HG02763 (cell line): ENCODE results near the gene WDR11.
"Not testable (repeated sequence)": the region's sequence is repeated elsewhere in the genome, so short reads cannot be mapped to it uniquely, and the experiment has no call there.

ENCODE experiments used
- ATAC-seq: cut with Tn5 transposase; IDR thresholded peaks from one replicate; pipeline ENCODE4 v1.9.1; 2021; ENCODE audit warnings: mild to moderate bottlenecking, moderate library complexity; ENCODE audit not compliant: unreplicated experiment

The WDR11 gene

DNA sequence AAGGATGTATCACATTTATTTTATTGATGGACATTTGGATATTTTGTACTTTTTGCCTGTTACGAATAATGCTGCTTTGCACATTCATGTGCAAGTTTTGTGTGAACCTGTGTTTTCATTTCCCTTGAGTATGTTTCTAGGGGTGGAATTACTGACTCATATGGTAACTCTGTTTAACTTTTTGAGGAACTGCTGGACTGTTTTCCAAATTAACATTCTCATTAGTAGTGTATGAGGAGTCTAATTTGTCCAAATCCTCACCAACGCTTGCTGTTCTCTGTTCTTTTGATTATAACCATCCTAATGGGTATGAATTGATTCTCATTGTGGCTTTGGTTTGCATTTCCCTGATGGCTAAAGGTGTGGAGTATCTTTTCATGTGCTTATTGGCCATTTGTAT is 3.2 kb downstream of the WDR11 start:
- ATAC-seq: no peak

DNA sequence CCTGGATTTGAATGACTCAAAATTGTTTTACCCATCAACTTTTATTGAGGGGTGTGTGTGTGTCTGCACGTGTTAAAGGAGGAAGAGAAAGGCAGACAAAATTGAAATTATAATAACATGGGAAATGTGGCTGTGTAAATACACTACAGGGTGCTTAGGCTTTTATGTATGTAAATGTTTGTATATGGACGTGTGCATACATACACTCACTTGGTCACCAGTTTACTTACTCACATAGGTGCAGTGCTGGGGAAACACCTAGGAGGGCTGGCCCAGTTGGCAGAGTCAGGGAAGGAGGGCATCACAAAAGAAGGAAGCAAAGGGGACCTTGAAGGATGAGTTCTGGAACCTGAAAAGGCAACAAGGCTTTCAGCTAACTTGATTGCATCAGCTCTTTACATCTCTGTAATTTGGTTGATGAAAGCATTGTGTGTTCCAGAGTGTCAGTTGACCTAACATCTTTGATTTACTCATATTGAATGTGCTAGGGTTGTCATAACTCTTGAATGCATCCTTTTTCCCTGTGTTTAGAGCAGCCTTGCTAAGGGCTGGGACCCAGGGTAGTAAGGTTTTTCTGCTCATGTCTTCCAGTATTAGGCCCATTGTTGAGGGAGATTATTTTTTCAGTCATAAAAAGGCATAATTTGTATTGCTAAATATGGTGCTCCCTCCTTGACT is 10.2 kb downstream of the WDR11 start:
- ATAC-seq: no peak

DNA sequence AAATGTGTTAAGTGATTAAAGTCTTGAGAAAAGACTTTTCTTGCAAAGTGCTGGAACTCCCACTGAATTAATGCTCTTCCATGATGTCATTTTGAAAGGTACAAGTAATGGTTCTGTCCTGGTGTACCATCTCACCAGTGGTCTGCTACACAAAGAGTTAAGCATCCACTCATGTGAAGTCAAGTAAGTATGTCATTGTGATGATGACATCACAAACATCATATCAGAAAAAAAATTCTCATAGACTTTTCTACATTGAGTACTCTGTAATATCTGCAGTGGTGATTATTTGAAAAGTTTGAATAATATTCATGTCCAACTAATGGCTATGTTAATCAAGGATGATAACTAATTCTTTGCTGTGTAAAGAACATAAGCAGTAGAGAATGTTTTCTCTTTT is 22.6 kb downstream of the WDR11 start:
- no peak for ATAC-seq

DNA sequence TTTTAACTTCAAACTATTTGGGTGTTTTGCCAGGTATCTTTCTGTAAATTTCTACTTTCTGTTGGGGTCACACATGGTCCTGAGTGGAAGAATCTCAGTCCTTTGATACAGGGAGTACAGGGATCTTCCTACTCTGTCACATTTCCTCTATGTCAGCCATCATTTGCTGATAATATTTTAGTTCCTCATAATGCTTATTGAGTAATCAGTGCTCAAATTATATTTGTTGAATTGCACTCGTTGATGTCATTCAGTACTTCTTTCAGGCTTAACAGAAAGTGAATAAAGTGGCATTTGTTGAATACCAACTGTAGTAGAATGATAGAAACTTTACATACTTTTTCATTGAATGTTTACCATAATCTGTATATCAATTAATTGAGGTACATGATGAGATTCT is 31.9 kb downstream of the WDR11 start:
- ATAC-seq: no peak

DNA sequence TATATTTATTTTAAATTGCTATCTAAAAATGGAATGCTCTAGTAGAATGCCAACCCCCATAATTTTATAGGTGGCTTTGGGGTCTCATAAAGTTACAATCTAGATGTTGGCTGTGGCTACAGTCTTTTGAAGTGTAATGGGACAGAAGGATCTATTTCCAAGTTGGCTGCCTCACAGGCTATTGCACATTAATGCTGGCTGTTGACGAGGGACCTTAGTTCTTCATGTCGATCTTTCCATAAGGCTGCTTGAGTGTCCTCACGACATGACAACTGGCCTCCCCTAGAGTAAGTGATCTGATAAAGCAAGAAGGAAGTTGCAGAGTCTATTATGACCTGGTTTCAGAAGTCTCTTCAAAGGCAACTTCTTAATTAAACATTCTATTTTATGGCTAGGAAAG is 36.3 kb downstream of the WDR11 start:
- no peak for ATAC-seq

DNA sequence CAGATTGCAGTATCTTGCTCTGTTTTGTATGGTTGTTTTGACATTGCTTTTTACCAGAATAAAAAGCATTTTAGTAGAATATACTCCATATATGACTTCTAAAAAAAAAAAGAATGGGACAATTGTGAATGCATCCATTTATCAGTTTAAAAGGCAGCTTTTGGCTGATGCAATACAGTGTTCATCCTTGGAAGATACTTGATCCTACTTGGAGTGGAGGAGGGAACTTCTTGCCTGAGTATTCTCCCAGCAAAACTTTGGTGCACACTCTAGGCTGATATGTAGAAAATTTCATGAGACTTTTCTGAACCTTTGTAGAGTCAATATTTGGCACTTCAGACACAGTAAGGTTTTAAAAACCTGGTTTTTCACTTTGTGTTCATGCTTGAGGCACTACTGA is 40.2 kb downstream of the WDR11 start:
- no peak for ATAC-seq

DNA sequence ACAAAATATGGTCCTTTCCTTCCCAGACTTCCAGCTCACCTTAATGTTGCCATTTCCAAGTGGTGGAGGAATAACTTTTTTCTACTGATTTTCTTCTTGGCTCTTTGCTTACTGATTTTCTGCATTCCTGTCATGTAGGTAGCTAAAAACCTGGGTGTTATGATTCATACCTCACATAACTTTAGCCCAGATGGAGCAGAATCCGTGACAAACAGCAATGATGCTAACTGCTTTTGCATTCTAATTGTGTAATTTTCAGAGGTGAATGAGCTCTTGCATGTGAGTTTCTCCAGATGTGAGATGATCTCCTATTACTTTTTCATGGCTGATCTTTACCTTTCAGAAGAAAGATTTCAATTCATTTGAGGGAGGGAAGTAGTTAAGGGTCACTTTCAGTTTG is 43.4 kb downstream of the WDR11 start:
- no peak for ATAC-seq

DNA sequence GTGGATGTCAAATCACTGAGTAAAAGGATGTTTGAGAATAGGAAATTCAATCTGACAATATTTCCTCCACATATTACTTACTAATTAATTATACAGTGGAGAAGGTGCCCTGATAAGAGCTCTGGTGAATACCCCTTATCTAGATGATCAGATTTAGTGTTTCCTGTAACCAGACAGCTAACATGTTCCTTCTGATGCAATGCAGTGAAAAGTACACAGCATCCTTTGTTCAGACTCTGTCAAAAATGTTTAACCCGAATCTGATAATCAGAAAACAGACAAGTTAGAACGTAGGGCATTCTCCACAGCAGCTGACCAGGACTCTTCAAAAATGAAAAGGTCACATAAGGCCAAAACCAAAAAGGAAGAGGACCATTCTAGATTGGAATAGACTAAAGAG is 46.2 kb downstream of the WDR11 start:
- ATAC-seq: no peak

DNA sequence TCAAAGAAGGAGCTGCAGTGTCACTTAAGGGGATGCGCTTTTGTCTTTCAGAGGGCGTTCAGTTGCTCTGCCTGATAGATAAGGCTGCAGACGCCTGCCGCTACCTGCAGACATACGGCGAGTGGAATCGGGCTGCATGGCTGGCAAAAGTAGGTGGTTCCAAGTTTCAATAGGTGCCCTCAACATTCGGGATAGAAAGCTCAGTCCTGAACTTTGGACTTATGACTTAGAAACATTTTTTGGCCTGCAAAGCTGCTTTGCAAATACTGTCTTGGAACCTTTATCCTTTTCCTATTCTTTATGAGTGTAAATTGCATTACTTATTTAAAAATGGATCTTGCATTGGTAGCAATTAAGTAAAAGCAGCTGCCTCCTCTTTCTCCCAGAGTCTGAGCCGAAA is 54.1 kb downstream of the WDR11 start:
- ATAC-seq: no peak

DNA sequence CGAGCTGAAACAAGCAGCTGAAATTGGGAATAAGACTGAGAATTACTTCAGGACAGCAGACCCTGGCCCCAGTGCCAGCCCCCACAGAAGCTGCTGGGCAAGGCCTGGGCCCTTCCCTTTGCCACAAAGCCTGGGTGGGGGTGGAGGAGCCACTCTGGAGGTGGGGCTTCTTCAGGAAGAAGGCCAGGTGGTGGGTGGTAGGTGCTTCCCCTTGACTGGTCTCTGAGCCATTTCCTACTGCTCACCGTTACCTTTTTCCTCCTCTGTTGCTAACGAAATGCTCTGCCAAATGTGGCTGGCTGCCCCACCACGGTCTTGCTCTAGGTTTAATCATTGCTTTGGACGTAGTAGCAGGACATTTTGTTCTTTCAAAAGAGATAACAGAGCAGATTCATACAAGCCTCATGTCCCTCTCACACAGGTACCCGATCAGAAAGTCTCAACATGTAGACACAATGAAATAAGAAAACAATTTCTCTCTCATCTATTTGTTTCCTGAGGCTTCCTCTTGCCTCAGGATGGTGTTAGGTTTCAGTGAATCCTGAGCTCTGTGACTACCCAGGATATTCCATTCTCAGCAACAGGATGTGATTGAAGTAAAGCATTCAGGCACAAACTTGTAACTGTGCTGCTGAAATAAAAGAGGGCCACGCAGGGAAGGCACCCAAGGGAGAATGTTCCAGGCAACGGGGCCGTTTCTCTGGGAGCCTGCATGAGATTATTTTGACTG is 66.5 kb downstream of the WDR11 start:
- no peak for ATAC-seq

DNA sequence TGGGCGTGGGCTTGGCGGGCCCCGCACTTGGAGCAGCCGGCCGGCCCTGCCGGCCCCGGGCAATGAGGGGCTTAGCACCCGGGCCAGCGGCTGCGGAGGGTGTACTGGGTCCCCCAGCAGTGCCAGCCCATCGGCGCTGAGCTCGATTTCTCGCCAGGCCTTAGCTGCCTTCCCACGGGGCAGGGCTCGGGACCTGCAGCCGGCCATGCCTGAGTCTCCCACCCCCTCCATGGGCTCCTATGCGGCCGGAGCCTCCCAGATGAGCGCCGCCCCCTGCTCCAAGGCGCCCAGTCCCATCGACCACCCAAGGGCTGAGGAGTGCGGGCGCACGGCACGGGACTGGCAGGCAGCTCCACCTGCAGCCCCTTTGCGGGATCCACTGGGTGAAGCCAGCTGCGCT is 72.7 kb downstream of the WDR11 start:
- not testable (repeated sequence) for ATAC-seq

DNA sequence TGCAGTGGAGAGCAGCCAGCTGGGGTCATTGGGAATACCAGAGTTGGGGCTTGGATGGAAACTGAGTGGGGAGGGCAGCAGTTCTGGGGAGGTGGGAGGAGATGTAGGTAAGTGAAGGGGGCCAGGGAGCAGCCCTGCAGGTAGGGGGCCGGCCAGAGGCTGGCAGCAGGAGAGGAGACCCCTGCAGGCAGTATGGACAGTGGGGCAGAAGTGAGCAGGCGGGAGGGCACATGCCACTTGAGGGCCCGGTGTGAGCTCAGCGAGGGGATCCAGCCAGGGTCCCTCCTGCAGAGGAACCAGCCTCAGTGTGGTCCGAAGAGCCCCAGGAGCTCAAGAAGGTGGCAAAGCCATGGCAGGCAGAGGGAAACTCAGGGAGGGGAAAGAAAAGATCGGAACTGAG is 75.4 kb downstream of the WDR11 start:
- ATAC-seq: no peak

DNA sequence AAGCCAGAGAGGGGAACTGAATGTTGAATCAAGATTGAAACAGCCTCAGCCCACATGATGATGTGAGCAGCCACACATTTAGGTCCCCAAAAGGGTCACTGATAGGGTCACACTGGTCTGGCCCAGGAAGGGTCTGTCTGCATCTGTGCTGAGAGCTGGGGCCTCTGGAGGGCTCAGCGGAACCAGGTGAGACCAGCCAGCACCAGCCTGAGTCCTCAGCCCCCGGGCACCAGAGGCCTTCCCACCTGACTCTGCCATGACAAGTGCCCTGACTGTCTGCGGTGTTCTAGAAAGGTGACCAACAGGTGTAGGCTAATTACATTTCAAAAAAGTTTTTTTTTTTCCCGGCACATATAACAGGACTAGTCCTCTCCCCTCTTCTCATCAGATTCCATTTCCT is 76.2 kb downstream of the WDR11 start:
- no peak for ATAC-seq

DNA sequence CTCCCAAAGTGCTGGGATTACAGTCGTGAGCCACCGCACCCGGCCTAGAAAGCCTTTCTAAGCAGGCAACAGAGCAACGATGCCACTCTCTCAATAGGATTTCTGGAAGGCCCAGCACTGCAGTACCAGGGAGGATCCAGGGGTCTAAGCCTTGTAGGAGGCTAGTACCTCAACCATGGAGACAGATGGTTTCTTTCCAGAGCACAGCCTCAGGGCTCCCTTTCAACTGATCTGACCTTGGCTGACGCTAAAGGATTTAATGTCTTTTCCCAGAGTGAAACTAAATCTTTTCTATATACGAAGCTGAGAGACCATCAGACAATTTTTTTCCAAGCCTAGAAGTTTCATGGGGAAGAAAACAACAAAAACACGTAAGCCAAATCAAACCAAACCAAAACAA is 78.0 kb downstream of the WDR11 start:
- ATAC-seq: no peak

DNA sequence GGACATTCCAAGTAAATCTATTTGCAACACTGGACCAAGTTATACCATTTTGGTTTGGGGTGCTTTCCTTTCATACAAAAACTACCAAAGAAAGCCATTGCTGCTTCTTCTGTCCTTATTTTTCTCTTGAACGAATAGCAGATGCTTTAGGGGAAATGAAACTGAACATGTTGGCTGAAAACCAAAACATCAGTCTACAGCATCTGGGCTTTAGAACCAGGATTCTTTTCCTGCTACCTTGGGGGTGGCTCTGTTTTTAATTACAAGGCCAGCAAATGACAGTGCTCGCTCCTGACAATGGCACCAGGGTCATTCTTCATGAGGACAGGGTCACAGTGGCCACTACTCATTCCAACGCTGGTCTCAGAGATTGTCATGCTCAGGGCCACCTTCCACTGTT is 80.3 kb downstream of the WDR11 start:
- no peak for ATAC-seq

DNA sequence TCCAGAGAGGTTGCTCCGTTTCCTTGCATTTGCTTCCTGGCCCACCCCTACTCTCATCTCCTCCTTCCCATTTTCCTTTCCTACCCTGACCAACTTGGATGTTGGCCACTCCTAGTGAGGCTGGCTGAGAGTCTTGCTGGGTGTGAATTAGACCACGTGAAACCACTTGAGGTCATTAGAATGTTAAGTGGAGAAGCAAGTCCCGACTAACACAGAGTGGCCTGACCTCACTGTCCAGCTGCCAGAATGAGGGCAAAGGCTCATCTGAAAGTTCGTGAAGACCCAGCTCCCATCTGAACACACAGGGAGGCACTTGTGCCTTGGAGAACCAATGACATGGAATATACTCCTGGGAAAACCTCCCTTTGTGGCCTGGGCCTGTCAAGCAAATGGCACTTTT is 80.8 kb downstream of the WDR11 start:
- no peak for ATAC-seq

DNA sequence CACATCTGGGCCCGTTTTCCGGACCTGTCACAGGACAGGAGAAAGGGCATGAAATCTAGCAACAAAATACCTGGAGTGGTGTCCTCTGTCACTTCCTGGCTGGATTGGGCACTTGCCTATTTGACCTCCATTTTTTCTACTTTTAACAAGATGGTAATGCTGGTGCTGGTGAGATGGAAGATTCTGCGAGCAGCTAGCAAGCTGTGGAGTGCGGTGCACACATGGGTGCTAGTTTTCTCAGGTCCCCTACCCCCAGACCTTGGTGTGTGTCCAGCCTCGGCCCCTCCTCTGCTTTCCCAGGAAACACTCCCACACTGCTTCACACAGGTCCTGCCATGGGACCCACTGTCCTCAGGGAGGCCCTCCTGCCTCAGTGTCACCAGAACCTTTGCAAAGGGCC is 87.7 kb downstream of the WDR11 start:
- no peak for ATAC-seq

DNA sequence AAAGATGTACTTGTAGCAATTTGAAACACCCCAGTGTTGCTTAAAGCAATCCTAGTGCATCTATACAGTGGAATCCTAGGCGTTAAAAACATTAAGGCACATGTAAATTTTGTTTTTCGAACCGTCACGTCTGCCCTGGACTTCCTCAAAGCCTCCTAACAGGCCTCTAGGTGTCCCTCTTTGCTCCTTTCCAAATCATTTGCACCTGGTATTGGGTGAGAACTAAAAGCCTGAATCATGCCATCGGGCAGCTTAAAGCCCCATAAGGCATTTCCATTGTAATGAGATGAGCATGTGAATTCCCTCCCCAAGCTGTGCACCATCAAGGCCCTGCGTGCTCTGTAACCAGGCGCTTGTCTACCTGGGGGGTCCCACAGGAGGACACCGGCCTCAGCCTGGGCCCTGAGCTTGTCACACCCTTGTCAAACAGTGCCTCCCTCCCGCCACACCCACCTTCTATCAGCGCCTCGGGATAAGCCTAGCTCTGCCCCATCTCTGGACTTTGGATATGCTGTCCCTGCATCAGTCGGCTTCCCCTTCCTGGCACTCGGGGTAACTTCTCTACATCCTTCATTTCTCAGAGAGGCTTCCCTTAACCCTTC is 89.2 kb downstream of the WDR11 start:
- ATAC-seq: no peak

DNA sequence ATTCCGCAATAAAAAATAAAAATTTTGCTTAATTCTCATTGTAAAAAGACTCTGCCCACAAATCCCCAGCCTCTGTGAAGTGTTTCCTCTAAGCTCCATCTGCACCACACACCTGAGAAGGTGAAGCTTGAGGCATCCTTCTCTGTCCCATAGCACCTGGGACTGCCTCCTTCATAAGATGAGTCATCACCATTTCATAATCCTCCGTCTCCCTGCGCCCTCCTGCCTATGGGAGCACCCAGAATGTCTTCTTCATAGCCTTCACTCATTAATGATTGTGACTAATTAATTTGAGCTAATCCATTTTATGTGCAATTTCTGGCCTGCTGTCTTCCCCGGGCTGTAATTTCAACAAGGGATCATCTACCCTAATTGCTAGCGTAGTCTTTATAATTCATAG is 90.3 kb downstream of the WDR11 start:
- ATAC-seq: no peak

DNA sequence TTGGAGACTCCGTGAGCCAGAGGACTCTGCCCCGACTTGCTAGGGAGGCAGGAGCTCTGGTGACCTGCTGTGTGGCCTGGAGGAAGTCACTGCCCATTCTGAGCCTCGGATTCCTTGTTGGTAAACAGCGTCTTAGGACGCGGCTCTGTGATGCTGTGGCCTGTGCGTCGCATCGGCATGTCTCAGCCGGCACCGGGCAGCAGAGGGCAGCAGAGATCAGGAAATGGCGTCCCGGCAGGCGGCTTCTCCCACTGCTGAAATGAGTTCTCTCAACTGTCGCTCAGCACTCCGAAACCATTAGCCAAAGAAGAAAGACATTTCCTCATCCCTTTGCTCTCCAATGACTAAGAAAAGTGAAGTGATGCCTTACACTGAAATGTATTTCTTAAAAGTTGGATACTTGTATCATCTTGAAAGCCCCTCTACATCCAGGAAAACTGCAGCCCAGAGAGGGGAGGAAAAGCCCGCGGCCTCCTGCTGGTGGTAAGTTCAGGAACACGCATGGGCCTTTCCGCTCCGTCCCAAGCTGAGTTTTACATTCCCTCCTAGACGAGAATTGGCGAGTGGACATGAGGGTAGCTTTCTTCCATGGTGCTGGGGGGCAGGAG is 91.7 kb downstream of the WDR11 start:
- peak; percentile 70 for ATAC-seq

DNA sequence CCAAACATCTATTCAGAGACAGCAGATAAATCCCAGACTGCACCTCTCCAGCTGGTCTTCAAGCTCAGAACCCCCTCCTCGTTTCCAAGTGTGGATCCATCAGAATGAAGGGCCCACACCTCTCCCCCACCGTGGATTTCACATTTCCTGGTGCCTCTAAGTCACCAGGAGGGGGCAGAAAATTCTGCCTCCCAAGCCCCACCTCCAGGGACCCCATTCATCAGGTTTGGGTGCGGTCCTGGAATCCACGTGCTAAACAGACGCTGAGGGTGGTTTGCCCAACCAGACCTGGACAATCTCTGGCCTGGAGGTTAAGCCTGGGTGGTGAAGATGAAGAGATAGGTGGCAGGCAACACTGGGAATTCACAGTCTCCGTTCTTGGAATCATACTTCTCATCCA is 92.4 kb downstream of the WDR11 start:
- ATAC-seq: no peak

DNA sequence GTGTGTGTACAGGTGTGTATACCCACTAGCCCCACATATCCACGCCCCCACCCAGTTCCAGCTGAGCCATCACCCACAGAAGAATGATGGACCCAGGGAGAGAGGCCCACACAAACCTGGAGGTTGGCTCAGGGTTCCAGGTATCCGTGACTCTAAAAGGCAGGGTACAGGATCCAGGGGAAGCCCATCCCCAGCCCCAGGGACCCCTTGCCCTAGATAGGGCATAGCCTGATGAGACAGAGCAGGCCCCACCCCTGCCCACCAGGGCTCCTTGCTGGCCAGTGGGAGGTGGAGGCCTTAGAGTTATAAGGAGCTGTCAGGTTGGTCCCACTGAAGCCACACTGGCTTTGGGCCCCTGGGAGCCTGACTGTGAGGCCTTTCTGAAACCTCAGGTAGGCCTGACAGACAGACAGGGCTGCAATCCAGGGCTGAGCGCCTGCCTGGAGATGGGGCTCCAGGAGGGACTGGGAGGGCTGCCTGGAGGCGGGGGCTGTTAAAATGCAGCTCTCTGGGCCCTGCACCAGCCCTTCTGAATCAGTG is 93.5 kb downstream of the WDR11 start:
- ATAC-seq: no peak
